Panc1 (cell line): Measurements from ENCODE around the gene ASB6. TPM values are rescaled to one million over a fixed set of nuclear protein-coding genes. Genes with fewer than 3 reads are reported as not detected.

Experiments used
- ATAC-seq: fragments of 200-7000 bp; cut with Tn5 transposase; 2 replicates; pipeline ENCODE4 v1.9.1; 2020; ENCODE audit warnings: mild to moderate bottlenecking, moderate library complexity
- BruUV-seq: library from RNA; stranded (reverse); fragments of 400-500 nt; replicated peaks from 2 replicates; lab custom pipeline; 2021; lab: Mats Ljungman, UMichigan
- CTCF ChIA-PET: fragments of 300-600 bp; sonication (Branson Sonifier 250); formaldehyde crosslinking; loops from one replicate; lab custom pipeline; 2022; ENCODE audit warnings: antibody characterized with exemption; lab: Charles Lee
- POLR2A ChIA-PET: fragments of 300-600 bp; sonication (Branson Sonifier 250); formaldehyde crosslinking; loops from one replicate; lab custom pipeline; 2022; ENCODE audit warnings: antibody characterized with exemption; lab: Charles Lee
- DNase-seq: peaks from one replicate; pipeline ENCODE4 v3.0.0-alpha.2; 2010; ENCODE audit warnings: low read depth, low spot score
- H3K27ac ChIP-seq: 2 replicates; pipeline ENCODE4 v1.5.1; 2011; ENCODE audit warnings: mild to moderate bottlenecking, low read length, inconsistent platforms
- H3K27me3 ChIP-seq: fragments of 200-500 bp; sonication (Bioruptor generic); 2 replicates; pipeline ENCODE4 v1.6.0; 2014; ENCODE audit warnings: low read length, inconsistent platforms; ENCODE audit not compliant: control insufficient read depth, insufficient read depth
- H3K36me3 ChIP-seq: fragments of 200-500 bp; sonication (Bioruptor generic); 2 replicates; pipeline ENCODE4 v1.5.1; 2014; ENCODE audit warnings: inconsistent platforms, mild to moderate bottlenecking, low read length, moderate library complexity; ENCODE audit not compliant: control insufficient read depth, insufficient read depth
- H3K4me1 ChIP-seq: 2 replicates; pipeline ENCODE4 v1.5.1; 2011; ENCODE audit warnings: inconsistent platforms, mild to moderate bottlenecking, low read length, moderate library complexity; ENCODE audit not compliant: control insufficient read depth, insufficient read depth
- H3K4me3 ChIP-seq, 2 experiments: 2 replicates each; pipeline ENCODE4 v1.5.1; 2011 to 2012; ENCODE audit warnings: low read depth in 2 of 2, low read length in 2 of 2, mild to moderate bottlenecking in 2 of 2, inconsistent platforms in 1 of 2, moderate library complexity in 1 of 2
- H3K9me3 ChIP-seq: fragments of 200-500 bp; sonication (Bioruptor generic); 2 replicates; pipeline ENCODE4 v1.5.1; 2014; ENCODE audit warnings: low read depth, mild to moderate bottlenecking, inconsistent platforms, low read length, moderate library complexity; ENCODE audit not compliant: control insufficient read depth, insufficient read depth
- CTCF ChIP-seq: fragments of 450-650 bp; IDR thresholded peaks from 2 replicates; pipeline ENCODE4 v1.5.1; 2017; ENCODE audit warnings: mild to moderate bottlenecking
- POLR2AphosphoS5 ChIP-seq: IDR thresholded peaks from 2 replicates; pipeline ENCODE4 v1.6.1; 2012; ENCODE audit warnings: mild to moderate bottlenecking, low read depth, low read length, moderate library complexity
- REST ChIP-seq, 2 experiments: IDR thresholded peaks; 2 replicates each; pipeline ENCODE4 v1.6.1; 2011 to 2012; ENCODE audit warnings: low read depth in 2 of 2, control low read depth in 1 of 2, low read length in 1 of 2, mild to moderate bottlenecking in 1 of 2, moderate library complexity in 1 of 2; ENCODE audit not compliant: insufficient read depth in 1 of 2
- SIN3A ChIP-seq: IDR thresholded peaks from 2 replicates; pipeline ENCODE4 v1.6.1; 2012; ENCODE audit warnings: low read depth, mild to moderate bottlenecking, low read length, moderate library complexity, borderline replicate concordance; ENCODE audit not compliant: insufficient read depth
- TCF7L2 ChIP-seq: IDR thresholded peaks from 2 replicates; pipeline ENCODE4 v1.6.1; 2011; ENCODE audit warnings: mild to moderate bottlenecking, low read depth, low read length, inconsistent platforms
- in situ Hi-C: cut with HindIII; loops from 2 replicates; pipeline ENCODE4 v1.10.0; 2016; ENCODE audit warnings: low sequenced_read_pairs, low pct_unique_long_range_greater_than_20kb
- intact Hi-C: fragments of 100-400 bp; cut with micrococcal nuclease; formaldehyde crosslinking; loops from one replicate; pipeline ENCODE4 v1.10.0; 2022; ENCODE audit not compliant: unreplicated experiment
- total RNA-seq: library from RNA; stranded (reverse); gene quantifications from one replicate; pipeline ENCODE4 v1.2.1, GENCODE V29; 2021; ENCODE audit not compliant: unreplicated experiment

ASB6 gene
- total RNA-seq, 1 experiment from 2014 or later: 14.3 TPM

- Histone ChIP-seq H3K9me3 (no peaks in the 10 kb centered on the region), H3K27me3 (no peaks in the 10 kb centered on the region), H3K27ac (no peak overlapping the region), H3K36me3 (no peaks in the 10 kb centered on the region), H3K4me3 (no peak overlapping the region), H3K4me1 (no peaks in the 10 kb centered on the region)
- in situ Hi-C loops: no loop called here
- ChIA-PET POLR2A (no interaction called here), CTCF (no interaction called here)
- BruUV-seq: no TSS peak
- TF ChIP-seq SIN3A (no peak), TCF7L2 (no peak), REST (IDR thresholded peaks at IDR 0.05; ENCODE audit: insufficient read depth in 1 of 2, low read depth in 2 of 2, low read length in 1 of 2) (no peak), POLR2AphosphoS5 (no peak), CTCF (no peak)
- intact Hi-C loops: no loop called here
- ATAC-seq (no peak), DNase-seq (no peak)
Measured at GRCh38 chr9:129649726-129650679, 8.1 kb upstream of the ASB6 start.

GRCh38 chr9:129648764-129649115, 6.8 kb upstream of the ASB6 start:
- Histone ChIP-seq H3K36me3 (no peaks in the 10 kb centered on the region), H3K27me3 (no peaks in the 10 kb centered on the region), H3K27ac (no peak overlapping the region), H3K4me1 (no peaks in the 10 kb centered on the region), H3K4me3 (no peak overlapping the region), H3K9me3 (no peaks in the 10 kb centered on the region)
- DNase-seq: no peak
- in situ Hi-C loops: no loop called here
- POLR2A ChIA-PET: no interaction called here
- intact Hi-C loops: no loop called here
- TF ChIP-seq REST (IDR thresholded peaks at IDR 0.05; ENCODE audit: insufficient read depth in 1 of 2, low read depth in 2 of 2, low read length in 1 of 2) (no peak), CTCF (no peak), TCF7L2 (no peak), POLR2AphosphoS5 (no peak), SIN3A (no peak)
- BruUV-seq: no TSS peak
- CTCF ChIA-PET: no interaction called here
- ATAC-seq: no peak
